Measurements from ENCODE around the gene PILRA.
A peak's percentile ranks its signal among the peaks of the same experiment; 100 is the strongest.

The PILRA gene

DNA sequence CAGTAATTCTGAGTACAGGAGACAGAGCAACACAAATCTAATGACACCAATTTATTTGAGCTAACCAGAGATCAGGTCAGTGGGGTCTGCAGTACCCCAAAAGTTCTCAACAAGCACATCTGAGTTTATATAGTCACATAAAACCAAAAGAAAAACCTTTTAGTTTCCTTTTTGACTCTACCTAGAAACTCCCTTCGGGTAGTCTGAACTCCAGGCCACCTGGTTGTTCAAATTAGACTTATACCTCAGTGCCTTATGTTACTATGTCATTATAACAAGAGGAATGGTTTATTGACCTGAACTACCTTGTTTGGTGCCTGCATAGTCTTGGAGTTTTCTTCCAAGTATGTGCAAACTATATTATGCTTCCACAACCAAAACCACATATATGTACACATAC lies 40.6 kb downstream of the PILRA start:
- no peak for DNase-seq

DNA sequence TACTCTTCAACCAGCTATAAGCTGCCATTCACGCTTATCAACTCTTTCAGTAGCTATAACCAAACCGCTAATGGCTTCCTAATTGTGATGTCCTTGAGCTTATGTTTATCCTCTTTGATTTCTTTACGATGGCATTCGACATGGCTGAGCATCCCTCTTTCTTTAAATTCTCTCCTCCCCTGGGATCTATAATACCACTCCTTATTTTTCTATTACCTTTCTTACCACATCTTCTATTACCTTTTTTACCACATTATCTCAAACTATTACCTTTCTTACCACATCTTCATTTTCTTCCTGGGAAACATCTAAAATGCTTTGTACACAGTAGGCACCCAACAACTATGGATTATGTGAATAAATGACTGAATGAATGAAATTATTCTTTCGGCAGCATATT lies 42.2 kb downstream of the PILRA start:
- DNase-seq: no peak

DNA sequence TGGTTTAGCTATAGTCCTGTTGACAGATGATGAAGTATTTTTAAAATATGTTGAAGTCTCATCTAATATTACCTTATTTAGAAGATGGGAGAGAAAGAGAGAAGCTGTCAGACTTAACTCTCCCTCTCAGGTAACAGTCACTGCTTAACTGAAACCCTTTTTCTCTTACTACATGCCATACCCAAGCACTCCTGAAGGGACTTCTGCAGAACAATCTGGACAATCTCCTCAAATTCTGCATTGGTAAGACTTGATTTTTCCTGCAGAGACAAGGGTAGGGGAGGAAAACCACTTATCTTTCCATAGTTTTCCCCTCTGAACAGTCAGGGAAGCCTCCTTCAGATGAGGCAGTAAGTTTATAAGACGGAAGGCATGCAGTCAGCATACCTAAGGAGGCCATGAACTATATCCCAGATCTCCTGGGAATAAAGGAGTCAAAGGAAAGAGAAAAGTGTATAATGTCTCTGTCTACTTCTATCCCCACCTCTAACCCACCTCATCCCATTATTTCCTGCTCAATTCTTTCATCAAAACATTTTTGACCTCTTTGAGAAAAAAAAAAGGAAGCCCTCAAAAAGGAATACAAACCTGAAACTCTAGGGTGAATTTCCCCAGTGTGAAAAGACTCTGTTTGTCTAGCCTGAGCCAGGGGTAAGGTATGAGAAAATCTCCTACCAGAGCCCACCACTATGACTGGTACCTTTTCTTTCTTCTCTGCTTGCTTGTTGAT lies 45.8 kb downstream of the PILRA start:
- no peak for DNase-seq

GRCh38 chr7:100419660-100420226 lies 46.5 kb downstream of the PILRA start:
- DNase-seq: no peak

DNA sequence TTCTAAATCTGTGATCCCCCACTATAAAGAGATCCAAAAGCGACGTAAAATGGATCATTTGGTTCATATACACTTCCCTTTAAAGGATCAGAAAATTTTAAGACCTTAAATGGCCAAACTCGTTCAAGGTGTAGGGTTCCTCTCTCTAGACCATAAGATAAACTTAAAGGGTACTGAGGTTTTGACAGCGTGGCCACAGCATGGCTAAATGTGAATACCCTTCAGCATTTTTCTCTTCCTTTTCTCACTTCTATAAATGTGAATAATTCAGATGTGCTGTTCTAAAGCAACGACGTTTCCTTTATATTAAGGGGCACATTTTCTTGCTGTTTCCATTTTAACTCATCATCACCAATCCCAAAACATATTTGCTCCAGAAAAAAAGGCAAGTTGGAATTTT lies 50.0 kb downstream of the PILRA start:
- DNase-seq: no peak

GRCh38 chr7:100425347-100425746 lies 52.1 kb downstream of the PILRA start:
- no peak for DNase-seq

DNA sequence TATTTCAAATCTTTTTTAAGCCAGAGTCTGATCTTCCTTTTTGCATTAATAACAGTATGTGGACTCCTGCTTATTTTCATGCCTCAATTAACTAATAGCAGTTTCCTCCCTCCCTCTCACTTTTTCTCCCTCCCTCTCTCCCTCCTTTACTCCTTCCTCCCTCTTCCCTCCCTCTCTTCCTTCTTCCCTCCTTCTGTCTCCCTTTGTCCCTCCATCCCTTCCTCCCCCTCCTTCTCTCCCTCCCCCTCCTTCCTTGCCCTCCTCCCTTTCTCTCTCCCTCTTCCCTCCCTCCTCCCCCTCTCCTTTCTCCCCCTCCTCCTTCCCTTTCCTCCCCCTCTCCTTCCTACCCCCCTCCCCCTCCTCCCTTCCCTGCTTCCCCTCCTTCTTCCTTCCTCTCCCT lies 53.2 kb downstream of the PILRA start:
- no peak for DNase-seq

DNA sequence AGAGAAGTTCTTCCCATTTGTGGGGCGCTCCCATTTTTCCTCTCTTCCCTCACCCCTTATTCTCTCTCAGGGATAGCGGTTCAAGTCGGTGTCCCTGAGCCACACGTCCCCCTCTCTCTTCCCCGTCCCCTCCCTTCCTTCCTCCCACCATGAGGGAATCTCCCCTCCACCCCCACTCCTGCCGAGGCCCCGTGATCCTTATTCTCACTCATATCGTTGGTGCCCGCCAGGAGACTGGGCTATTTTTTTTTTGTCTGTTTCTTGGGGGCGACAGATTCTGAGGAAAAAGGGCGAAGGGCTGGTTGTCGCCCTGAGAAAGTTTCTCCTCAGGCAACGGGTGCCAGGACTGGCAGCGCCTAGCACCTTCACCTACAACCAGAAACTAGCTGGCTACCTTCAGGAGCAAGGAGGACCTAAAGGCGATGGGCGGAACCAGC lies 54.5 kb downstream of the PILRA start:
- no peak for DNase-seq

DNA sequence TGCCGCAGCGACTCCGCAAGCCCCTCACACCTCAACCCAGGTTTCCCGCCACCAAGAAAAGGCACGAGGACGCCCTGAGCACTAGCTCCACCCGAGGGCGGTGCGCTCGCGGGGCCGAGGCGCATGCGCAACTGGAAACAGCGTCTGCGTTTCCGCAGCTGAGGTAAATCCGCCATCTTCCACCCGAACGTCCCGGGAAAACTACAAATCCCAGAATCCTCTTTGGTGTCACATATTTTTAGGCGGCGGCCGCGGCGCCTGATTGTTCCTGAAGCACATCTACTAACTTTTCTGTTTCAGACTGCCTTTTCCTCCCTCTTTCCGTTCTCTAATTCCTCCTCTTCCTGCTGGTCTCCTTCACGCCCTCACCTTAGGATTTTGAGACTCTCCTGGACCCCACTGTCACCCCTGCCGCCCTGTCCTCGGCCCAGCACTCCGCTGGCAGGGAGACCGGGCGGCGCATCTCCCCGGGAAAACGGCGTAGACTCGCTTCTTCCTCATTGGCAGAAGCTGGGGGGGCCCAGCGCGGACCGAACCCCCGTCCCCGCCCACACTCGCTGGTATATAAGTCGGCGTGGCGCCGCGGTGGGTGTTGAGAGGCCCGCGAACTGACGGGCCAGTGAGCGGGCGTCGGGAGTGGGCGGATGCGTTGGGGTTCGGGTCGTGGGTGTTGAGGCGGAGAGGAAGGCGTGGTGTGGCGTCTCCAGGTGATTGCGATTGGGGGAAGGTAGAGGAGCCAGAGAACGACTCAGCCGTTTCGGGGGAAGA lies 55.1 kb downstream of the PILRA start, which contains the start of gene ZCWPW1:
ZCWPW1 (minus strand) TSS at position 505 of the 768 bp plus-strand sequence. CDS start 8,054 bp downstream, outside the sequence.
- DNase-seq: peak; percentile 94

GRCh38 chr7:100428967-100429636 lies 55.8 kb downstream of the PILRA start:
- peak; percentile 97 for DNase-seq

DNA sequence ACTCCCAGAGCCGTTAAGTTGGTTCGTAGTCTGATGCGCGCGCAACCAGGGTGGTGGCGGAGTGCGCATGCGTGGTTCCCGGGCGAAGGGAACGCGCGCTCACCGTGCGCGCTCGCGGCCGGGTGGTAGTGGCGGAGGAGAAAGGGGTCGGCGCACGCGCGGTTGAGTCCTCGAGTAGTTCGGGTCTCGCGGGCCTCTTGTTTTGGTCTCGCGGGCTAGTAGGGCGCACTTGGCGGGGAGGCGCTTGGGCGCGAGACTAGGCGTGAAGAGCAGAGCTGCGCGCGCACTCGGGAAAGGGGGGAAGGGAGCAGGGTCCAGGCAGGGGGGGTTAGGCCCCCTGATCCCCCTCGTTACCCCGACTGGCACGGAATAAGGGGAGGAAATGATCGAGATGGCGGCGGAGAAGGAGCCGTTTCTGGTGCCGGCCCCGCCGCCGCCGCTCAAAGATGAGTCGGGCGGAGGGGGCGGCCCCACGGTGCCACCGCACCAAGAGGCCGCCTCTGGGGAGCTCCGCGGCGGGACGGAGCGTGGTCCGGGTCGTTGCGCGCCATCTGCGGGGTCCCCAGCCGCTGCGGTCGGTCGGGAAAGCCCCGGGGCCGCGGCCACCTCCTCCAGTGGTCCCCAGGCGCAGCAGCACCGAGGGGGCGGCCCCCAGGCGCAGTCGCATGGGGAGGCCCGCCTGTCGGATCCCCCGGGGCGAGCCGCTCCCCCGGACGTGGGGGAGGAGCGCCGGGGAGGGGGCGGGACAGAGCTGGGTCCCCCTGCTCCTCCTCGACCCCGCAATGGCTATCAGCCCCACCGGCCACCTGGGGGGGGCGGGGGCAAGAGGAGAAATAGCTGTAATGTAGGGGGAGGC lies 56.6 kb downstream of the PILRA start, which contains the start of gene MEPCE:
MEPCE (plus strand) TSS at position 195 of the 856 bp plus-strand sequence; CDS start at position 383, 188 bp downstream.
- DNase-seq: peak; percentile 96

- DNase-seq: no peak
Measured at GRCh38 chr7:100430493-100431285, 57.4 kb downstream of the PILRA start.

GRCh38 chr7:100431286-100431735 lies 58.0 kb downstream of the PILRA start:
- no peak for DNase-seq

DNA sequence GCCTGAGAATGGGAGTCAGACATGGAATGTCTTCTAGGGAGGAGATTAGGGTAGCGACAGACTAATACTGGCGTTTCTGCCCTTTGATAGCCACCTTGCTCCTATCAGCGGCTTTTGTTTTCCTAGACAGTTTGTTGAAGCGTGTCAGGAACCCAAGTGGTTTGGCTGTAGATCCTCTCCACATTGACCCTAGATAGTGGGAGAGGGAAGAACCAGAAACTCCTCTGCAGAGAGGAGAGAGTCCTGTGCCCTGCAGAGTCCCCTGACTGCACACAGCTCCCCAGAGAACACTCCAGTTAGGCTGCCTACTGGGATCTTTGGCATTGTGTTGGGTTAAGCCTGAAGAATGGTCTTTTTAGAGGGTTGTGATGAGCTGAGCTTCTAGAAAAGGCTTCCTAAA lies 58.8 kb downstream of the PILRA start:
- DNase-seq: no peak

- DNase-seq: no peak
Measured at GRCh38 chr7:100432621-100433275, 59.5 kb downstream of the PILRA start.

GRCh38 chr7:100433276-100433591 lies 59.9 kb downstream of the PILRA start:
- DNase-seq: no peak

- DNase-seq: no peak
Measured at GRCh38 chr7:100433592-100434296, 60.5 kb downstream of the PILRA start.

DNA sequence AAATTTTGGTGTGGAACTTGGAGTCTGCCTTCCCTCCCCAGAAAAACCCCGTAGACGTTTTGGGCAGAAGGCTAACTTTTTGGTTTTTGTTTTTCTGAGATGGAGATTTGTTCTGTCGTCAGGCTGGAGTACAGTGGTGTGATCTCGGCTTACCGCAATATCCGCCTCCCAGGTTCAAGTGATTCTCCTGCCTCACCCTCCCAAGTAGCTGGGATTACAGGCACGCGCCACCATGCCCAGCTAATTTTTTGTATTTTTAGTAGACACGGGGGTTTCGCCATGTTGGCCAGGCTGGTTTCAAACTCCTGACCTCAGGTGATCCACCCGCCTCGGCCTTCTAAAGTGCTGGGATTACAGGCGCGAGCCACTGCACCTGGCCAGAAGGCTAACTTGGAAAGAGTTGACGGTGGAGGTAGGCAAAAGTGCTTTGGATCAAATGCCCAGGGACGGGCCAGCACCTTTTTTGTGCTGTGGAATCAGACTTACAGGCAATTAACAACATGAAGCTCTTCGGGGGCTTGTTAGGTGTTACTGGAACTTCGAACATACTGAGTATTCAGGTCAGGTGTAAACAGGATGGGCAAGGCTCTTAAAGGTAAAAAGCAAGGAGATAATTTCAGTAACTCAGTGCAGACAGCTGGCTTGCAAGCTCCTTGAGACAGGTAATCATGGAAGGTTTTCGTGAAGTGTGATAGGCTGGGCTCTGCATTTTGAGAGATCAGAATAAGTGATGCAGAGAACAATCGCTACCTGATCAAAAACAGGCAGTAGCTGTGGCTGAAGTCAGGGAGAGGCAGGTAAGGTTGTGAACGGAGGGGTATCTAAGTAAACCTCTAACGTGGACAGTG lies 61.2 kb downstream of the PILRA start:
- DNase-seq: no peak

Measured in NCI-H226 (cell line).